GM12864 (cell line): ENCODE measurements around the gene HPGDS.
A peak's percentile ranks its signal among the peaks of the same experiment; 100 is the strongest.
"Not testable (repeated sequence)": the region's sequence is repeated elsewhere in the genome, so short reads cannot be mapped to it uniquely, and the experiment has no call there.

Experiments used
- DNase-seq: peaks from one replicate; pipeline ENCODE4 v3.0.0-alpha.2; 2011; ENCODE audit warnings: low read depth
- H3K4me3 ChIP-seq: 2 replicates; pipeline ENCODE4 v1.5.1; 2011; ENCODE audit warnings: mild to moderate bottlenecking, low read depth, low read length, control low read depth
- TF ChIP-seq, protein P1 (sequence below): IDR thresholded peaks from 2 replicates; pipeline ENCODE4 v1.5.1; 2011; ENCODE audit warnings: low read depth, mild to moderate bottlenecking, moderate library complexity, low read length, control low read depth, inconsistent platforms; ENCODE audit errors: missing control alignments

Gene HPGDS

DNA sequence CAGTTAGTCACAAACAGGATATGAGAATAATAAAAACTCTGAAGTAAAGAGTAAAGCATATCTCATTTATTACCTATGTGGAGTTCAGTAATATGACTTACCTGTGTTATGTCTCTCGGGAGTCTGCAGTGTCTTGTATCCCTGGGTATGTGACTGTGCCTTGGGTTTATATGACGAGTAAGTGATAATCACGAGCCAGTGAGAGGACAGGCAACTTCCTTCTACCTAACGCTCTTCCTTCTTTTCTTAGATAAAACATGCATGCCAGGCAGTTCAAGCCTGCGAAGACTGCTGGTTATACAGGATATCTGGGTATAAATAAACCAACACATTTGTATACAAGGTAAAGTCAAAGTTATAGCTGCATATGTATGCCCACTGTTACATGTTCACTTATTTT lies at the start of gene HPGDS:
Gene HPGDS (minus strand): TSS at position 143 of the 400 bp plus-strand sequence. CDS start 8,207 bp downstream, outside the sequence.
- TF ChIP-seq, protein P1, sequence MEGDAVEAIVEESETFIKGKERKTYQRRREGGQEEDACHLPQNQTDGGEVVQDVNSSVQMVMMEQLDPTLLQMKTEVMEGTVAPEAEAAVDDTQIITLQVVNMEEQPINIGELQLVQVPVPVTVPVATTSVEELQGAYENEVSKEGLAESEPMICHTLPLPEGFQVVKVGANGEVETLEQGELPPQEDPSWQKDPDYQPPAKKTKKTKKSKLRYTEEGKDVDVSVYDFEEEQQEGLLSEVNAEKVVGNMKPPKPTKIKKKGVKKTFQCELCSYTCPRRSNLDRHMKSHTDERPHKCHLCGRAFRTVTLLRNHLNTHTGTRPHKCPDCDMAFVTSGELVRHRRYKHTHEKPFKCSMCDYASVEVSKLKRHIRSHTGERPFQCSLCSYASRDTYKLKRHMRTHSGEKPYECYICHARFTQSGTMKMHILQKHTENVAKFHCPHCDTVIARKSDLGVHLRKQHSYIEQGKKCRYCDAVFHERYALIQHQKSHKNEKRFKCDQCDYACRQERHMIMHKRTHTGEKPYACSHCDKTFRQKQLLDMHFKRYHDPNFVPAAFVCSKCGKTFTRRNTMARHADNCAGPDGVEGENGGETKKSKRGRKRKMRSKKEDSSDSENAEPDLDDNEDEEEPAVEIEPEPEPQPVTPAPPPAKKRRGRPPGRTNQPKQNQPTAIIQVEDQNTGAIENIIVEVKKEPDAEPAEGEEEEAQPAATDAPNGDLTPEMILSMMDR, result no peak
- no peak for DNase-seq
- no peak within 1 kb of the TSS for H3K4me3 ChIP-seq

DNA sequence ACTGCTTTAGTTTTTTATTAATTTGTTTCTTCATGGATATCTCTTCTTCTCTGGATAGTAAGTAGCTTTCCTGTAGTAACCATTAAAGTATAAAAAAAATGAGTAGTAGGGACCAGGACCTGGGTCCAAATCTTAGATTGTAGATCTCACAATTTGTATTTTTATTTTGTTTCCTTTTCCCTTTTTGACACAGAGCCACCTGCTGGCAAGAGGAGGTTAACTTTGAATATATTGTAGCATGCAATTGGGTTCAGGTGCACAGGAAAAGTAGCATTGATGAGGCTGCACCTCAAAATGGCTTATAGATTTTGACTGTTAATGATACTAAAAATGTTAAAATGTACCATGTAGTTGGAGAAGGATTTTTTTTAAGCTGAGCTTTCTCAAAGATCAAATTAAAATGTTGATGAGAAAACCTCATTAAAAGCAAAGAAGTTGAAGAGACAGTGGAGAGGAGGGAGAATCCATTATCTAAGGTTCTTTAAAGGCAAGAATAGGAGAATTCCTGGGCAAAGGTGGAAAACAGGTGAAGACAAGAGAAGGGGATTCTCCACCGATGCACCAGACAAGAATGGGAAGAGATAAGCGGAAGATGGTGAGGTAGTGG lies 48.3 kb upstream of the HPGDS start:
- no peak for DNase-seq
- no peak overlapping the region for H3K4me3 ChIP-seq
- TF ChIP-seq, protein P1, result peak; percentile 34

DNA sequence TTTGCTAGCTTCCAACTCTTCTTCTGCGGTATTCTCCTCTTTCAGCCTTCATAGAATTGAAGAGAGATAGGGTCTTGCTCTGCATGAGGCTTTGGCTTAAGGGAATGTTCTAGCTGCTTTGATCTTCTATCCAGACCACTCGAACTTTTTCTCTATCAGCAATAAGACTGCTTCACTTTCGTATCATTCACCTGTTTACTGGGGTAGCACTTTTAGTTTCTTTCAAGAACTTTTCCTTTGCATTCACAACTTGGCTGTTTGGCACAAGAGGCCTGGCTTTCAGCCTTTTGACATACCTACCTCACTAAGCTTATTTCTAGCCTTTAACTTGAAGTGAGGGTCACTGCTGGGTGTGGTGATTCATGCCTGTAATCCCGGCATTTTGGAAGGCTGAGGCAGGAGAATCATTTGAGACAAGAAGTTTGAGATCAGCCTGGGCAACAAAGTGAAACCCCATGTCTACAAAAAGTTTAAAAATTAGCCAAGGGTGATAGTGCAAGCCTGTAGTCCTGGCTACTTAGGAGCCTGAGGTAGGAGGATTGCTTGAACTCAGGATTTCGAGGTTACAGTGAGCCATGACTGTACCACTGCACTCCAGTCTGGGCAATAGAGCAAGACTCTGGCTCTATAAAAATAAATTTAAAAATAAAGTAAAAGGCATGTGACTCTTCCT lies 47.1 kb upstream of the HPGDS start:
- TF ChIP-seq, protein P1, result no peak

DNA sequence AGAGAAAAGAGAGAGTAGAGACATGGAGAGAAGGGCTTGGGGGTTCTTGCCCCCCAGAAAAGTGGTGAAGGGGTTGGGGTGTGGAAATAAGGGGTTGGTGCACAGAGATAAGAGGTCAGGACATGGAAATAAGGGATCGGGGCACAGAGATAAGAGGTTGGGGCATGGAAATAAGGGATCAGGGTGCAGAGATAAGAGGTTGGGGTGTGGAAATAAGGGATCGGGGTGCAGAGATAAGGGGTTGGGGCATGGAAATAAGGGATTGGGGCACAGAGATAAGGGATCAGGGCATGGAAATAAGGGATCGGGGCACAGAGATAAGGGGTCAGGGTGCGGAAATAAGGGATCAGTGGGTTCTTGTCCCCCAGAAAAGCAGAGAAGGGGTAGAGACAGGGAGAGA lies 45.3 kb upstream of the HPGDS start:
- not testable (repeated sequence) for DNase-seq, H3K4me3 ChIP-seq

More for the DNA sequence above, 47.1 kb upstream of the HPGDS start:
- no peak overlapping the region for H3K4me3 ChIP-seq
- no peak for DNase-seq

DNA sequence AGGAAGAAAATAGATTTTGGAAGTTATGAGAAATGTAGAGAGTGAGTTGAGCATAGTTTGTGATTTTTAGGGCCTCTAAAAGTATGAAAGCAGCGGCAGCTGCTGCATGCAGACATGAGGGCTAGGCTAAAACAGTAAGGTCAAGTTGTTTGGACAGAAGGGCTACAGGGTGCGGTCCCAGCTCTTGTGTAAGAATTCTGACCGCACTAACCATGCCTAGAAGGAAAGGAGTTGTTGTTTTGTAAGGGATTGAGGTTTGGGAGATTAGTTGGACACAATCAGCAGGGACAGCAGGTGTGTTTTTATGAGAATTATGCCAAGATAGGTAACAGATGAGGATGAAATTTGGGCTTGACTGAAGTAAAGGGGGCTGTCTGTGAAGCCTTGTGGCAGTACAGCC lies 42.8 kb upstream of the HPGDS start:
- not testable (repeated sequence) for DNase-seq, H3K4me3 ChIP-seq

DNA sequence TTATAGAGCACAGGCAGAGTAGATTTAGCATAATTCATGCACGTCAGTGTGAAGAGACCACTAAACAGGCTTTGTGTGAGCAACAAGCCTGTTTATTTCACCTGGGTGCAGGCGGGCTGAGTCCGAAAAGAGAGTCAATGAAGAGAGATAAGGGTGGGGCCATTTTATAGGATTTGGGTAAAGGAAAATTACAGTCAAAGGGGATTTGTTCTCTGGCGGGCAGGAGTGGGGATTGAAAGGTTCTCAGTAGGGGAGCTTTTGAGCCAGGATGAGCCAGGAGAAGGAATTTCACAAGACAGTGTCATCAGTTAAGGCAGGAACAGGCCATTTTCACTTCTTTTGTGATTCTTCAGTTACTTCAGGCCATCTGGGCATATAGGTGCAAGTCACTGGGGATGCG lies 40.3 kb upstream of the HPGDS start:
- DNase-seq, H3K4me3 ChIP-seq: not testable (repeated sequence)

DNA sequence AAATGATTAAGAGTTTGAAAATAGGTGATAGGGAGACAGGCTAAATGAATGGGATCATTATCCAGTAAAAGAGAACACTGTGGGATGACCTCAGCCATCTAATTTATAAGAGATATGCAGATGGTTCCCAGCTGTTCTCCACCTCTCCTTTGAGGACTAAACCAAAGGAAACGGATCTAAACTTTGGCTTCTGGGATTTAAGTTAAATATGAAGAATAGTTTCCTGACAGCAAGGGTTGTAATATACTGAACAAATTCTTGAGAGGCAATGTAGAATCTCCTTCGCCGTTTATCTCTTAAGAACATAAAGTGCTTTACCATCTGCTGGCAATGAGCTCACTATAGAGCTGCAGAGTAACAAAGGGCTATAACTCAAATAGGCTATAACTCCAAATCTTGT lies 35.4 kb upstream of the HPGDS start:
- H3K4me3 ChIP-seq, result no peak overlapping the region
- no peak for DNase-seq
- TF ChIP-seq, protein P1, result no peak

DNA sequence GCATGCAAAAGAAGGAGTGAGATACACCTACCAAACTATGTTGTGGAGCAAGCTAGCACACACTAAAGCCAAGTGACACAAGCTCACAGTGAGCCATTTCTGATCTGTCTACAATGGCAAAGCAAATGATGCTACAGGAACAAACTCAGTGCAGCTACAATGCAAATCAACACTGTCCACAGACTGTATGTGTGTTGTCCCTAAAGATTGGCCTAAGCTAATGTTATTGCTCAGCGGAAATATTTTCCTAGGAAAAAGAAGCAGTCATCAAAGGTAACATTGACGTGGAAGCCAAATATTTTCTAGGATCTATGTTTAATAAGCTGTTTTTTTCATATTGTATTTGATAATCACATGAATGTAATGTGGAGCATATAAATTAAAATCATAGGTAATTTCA lies 34.7 kb upstream of the HPGDS start:
- no peak for DNase-seq
- TF ChIP-seq, protein P1, result no peak
- H3K4me3 ChIP-seq, result no peak overlapping the region

DNA sequence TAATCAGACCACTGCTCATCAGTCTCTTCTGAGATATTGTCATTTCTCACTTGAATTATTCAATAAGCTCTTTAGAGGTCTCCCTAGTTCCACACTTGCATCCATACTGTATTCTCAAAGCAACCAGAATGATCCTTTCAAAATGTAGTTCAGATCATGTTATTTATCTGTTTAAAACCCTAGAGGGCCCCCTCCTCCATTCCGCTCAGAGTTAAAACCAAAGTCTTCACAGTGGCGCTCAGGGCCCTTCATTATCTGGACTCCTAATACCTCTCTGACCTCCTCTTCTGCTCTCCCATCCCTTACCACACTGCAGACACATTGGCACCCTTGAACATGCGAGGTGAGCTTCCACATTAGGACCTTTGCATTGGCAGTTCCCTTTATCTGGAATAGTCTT lies 32.7 kb upstream of the HPGDS start:
- TF ChIP-seq, protein P1, result no peak
- no peak overlapping the region for H3K4me3 ChIP-seq
- DNase-seq, result no peak
